Tongue (tissue), 2 donors: ENCODE results near the gene NDUFS6. TPM values are rescaled to one million over a fixed set of nuclear protein-coding genes. Genes with fewer than 3 reads are reported as not detected.
"Not testable (repeated sequence)": the region's sequence is repeated elsewhere in the genome, so short reads cannot be mapped to it uniquely, and the experiment has no call there.

Experiments
- DNase-seq: peaks from one replicate; pipeline ENCODE4 v3.0.0-alpha.2; 2015
- total RNA-seq: library from RNA; depleted of rRNA; stranded (reverse); fragments of >200 nt; gene quantifications from one replicate; pipeline ENCODE4 v1.2.3, GENCODE V29; 2014

The NDUFS6 gene
- total RNA-seq, 1 donor from 2014 or later, result 51.6 TPM

- DNase-seq, result not testable (repeated sequence)
These were observed 2.6 kb upstream of the NDUFS6 start for GRCh38 chr5:1798589-1798988.

GRCh38 chr5:1799110-1799601 is 2.1 kb upstream of the NDUFS6 start:
- peak; percentile 19 for DNase-seq

- peak; percentile 96 for DNase-seq
These were observed 1.4 kb upstream of the NDUFS6 start, which contains the start of gene MRPL36 for GRCh38 chr5:1799602-1800471. Gene MRPL36 (minus strand): TSS chr5:1799837. CDS start chr5:1798935, 902 bp downstream.

- DNase-seq, result peak; percentile 31
These were observed 560 bp upstream of the NDUFS6 start for GRCh38 chr5:1800472-1801221.

- peak; percentile 25 for DNase-seq
These were observed 724 bp downstream of the NDUFS6 start for GRCh38 chr5:1801967-1802295.

GRCh38 chr5:1803192-1803591 is 2.0 kb downstream of the NDUFS6 start:
- DNase-seq, result no peak

GRCh38 chr5:1804001-1804690 is 2.9 kb downstream of the NDUFS6 start:
- DNase-seq, result no peak

- DNase-seq, result no peak
These were observed 4.1 kb downstream of the NDUFS6 start for GRCh38 chr5:1805326-1805725.

GRCh38 chr5:1805736-1806135 is 4.5 kb downstream of the NDUFS6 start:
- no peak for DNase-seq

- DNase-seq, result no peak
These were observed 5.0 kb downstream of the NDUFS6 start for GRCh38 chr5:1806199-1806598.

- DNase-seq, result no peak
These were observed 5.8 kb downstream of the NDUFS6 start for GRCh38 chr5:1806974-1807373.

GRCh38 chr5:1807451-1808185 is 6.4 kb downstream of the NDUFS6 start:
- no peak for DNase-seq

GRCh38 chr5:1808439-1808838 is 7.2 kb downstream of the NDUFS6 start:
- DNase-seq, result no peak

GRCh38 chr5:1809416-1810035 is 8.3 kb downstream of the NDUFS6 start:
- no peak for DNase-seq

- DNase-seq, result no peak
These were observed 9.4 kb downstream of the NDUFS6 start for GRCh38 chr5:1810581-1811101.

- DNase-seq, result no peak
These were observed 13.2 kb downstream of the NDUFS6 start for GRCh38 chr5:1814183-1815020.

- DNase-seq, result no peak
These were observed 14.0 kb downstream of the NDUFS6 start for GRCh38 chr5:1815071-1815786.

- no peak for DNase-seq
These were observed 14.7 kb downstream of the NDUFS6 start for GRCh38 chr5:1815881-1816292.

GRCh38 chr5:1816495-1817089 is 15.4 kb downstream of the NDUFS6 start:
- not testable (repeated sequence) for DNase-seq
